Uterus (tissue), 2 donors: ENCODE results near the gene FBN1.

Experiments used
- CTCF ChIP-seq, 4 experiments: fragments of 200-600 bp in 2 of 4; fragments of 450-650 bp in 2 of 4; sonication (generic) in 2 of 4; IDR thresholded peaks; one replicate each; pipeline ENCODE4 v1.5.1; 2016 to 2019; ENCODE audit warnings: antibody characterized with exemption in 4 of 4, mild to moderate bottlenecking in 2 of 4, moderate library complexity in 1 of 4
- POLR2A ChIP-seq, 2 donors: fragments of 450-650 bp; IDR thresholded peaks; one replicate each; pipeline ENCODE4 v1.6.1; 2016; ENCODE audit warnings: antibody characterized with exemption in 2 of 2, mild to moderate bottlenecking in 1 of 2, moderate library complexity in 1 of 2

GRCh38 chr15:48540756-48541155, 104.8 kb downstream of the FBN1 start:
- TF ChIP-seq CTCF (IDR thresholded peaks at IDR 0.05) (no peak), POLR2A (IDR thresholded peaks at IDR 0.05) (no peak)
